ENCODE results near the gene OMP.

OMP gene

DNA sequence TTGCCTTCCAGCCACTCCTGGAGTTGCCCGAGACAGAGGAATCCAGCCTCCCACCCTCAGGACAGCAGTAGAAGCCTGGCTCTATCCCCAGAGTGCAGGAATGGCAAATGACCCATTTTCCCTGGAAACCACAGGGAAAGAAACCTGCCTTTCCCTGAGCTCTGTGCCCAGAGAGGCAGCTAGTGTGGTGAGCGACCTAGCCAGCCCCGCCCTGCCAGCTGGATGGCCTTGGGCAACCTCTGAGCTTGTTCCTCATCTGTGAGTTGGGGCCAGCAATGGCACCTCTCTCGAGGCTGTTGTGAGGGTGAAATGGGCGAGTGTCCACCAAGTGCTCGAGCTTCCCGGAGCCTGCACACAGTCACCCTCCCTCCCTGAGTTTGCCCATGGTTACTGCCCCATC lies 3.7 kb downstream of the OMP start:
- no peak for DNase-seq
- Mint-ChIP-seq H3K4me3 (no peak overlapping the region), H3K27me3 (no peaks in the 10 kb centered on the region), H3K4me1 (no peaks in the 10 kb centered on the region), H3K27ac (no peak overlapping the region), H3K9me3 (no peaks in the 10 kb centered on the region)
- ATAC-seq: no peak

DNA sequence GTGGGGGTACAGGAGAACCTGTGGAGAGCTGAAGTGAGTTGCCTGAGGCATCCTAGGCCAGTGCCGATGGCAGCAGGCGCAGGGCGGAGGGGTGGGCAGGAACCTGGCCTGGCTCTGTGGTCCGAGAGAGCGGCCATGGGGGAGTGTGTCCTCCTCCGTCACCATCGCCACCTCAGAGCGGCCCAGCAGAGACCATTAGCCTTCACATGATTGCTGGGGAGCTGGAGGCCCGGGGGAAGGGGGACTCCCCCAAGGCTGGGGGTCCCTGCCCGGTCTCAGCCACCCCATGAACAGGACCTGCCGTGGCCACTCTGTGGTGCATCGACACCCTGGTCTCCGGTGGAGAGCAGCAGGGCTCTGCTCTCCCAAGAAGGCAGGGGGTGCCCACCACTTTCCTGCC lies 4.1 kb downstream of the OMP start:
- H3K27me3 Mint-ChIP-seq: no peaks in the 10 kb centered on the region
- no peaks in the 10 kb centered on the region for H3K9me3 Mint-ChIP-seq
- ATAC-seq (no peak), DNase-seq (no peak)
- no peaks in the 10 kb centered on the region for H3K4me1 Mint-ChIP-seq
- no peak overlapping the region for H3K4me3 Mint-ChIP-seq
- H3K27ac Mint-ChIP-seq: no peak overlapping the region

DNA sequence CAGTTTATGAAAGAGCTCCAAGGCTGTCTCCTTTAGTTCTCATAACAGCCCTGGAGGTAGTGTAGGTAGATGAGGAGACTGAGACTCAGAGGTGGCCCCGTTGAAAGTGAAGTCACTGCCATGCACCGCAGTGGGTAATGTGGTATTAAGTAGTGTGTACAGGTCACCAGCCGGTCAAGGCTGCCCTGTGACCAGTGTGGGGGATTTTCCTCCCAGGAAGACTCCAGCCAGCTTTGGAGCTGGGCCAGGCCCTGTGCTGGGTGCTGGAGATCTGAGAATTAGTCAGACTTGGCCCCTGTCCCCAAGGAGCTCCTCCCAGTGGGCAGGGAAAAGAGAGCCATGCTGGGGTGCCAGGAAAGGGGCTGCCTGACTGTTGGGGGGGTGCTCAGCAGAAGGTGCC lies 5.3 kb downstream of the OMP start:
- DNase-seq (no peak), ATAC-seq (no peak)
- Mint-ChIP-seq H3K4me1 (no peaks in the 10 kb centered on the region), H3K4me3 (no peak overlapping the region), H3K27ac (no peak overlapping the region), H3K9me3 (no peaks in the 10 kb centered on the region), H3K27me3 (no peaks in the 10 kb centered on the region)

- ATAC-seq (no peak), DNase-seq (no peak)
- Mint-ChIP-seq H3K27me3 (no peaks in the 10 kb centered on the region), H3K27ac (no peak overlapping the region), H3K9me3 (no peaks in the 10 kb centered on the region), H3K4me3 (no peak overlapping the region), H3K4me1 (peaks cover 4% of the 10 kb centered on the region)
These were observed 5.8 kb downstream of the OMP start for GRCh38 chr11:77108436-77108835.

- ATAC-seq: no peak
- no peak for DNase-seq
- no peak overlapping the region for H3K4me3 Mint-ChIP-seq
- no peaks in the 10 kb centered on the region for H3K9me3 Mint-ChIP-seq
- H3K27ac Mint-ChIP-seq: peak overlapping the region in 1 of 2 donors; percentile 79
- H3K4me1 Mint-ChIP-seq: peaks cover 10% of the 10 kb centered on the region
- no peaks in the 10 kb centered on the region for H3K27me3 Mint-ChIP-seq
These were observed 6.8 kb downstream of the OMP start for GRCh38 chr11:77109236-77110019.

GRCh38 chr11:77110836-77111235 lies 8.2 kb downstream of the OMP start:
- no peaks in the 10 kb centered on the region for H3K9me3 Mint-ChIP-seq
- DNase-seq (no peak), ATAC-seq (no peak)
- H3K4me3 Mint-ChIP-seq: no peak overlapping the region
- no peak overlapping the region for H3K27ac Mint-ChIP-seq
- H3K27me3 Mint-ChIP-seq: no peaks in the 10 kb centered on the region
- peaks cover 10% of the 10 kb centered on the region for H3K4me1 Mint-ChIP-seq

DNA sequence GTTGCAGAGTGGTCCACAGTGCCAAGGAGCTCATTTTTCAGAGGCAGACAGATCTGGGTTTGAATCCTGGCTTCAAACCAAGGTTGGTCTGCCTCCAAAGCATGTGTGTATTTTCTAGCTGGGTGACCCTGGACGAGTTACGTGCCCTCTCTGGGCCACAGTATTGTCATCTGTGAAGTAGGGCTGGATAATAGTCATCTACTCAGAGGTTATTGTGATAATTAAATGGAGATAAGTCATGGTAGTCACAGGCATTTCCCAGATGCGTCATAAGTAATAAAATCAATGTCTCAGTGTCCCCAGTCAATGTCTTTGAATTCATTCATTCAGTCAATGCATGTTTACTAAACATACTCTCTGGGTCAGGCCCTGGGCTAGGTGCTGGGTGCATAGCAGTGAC lies 8.6 kb downstream of the OMP start:
- no peak for DNase-seq
- H3K27ac Mint-ChIP-seq: no peak overlapping the region

DNA sequence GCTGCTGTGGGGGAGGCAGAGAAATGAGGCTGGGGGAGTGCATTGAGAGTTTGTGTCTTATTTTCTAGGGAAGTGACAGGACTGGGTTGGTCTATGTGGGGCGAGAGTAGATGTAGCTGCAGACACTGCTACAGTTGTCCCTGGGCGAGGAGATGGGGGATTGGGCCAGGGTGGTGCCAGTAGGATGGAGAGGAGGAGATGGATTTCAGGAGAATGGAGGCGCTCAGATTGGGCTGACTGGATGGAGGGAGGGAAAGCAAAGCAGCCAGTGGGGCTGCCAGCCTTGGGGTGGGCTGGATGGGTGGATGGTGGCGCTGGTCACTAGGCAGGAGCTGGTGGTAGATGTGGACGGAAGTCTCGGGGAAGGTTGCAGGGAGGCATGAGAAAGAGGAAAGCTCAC lies 9.3 kb downstream of the OMP start:
- no peaks in the 10 kb centered on the region for H3K9me3 Mint-ChIP-seq
- no peak for DNase-seq
- no peak overlapping the region for H3K4me3 Mint-ChIP-seq
- no peak for ATAC-seq
- H3K4me1 Mint-ChIP-seq: peaks cover 10% of the 10 kb centered on the region
- peak overlapping the region in 1 of 2 donors; percentile 79 for H3K27ac Mint-ChIP-seq
- H3K27me3 Mint-ChIP-seq: no peaks in the 10 kb centered on the region

More for the DNA sequence above, 8.6 kb downstream of the OMP start:
- Mint-ChIP-seq H3K9me3 (no peaks in the 10 kb centered on the region), H3K4me1 (peaks cover 10% of the 10 kb centered on the region), H3K4me3 (no peak overlapping the region), H3K27me3 (no peaks in the 10 kb centered on the region)
- ATAC-seq: no peak

DNA sequence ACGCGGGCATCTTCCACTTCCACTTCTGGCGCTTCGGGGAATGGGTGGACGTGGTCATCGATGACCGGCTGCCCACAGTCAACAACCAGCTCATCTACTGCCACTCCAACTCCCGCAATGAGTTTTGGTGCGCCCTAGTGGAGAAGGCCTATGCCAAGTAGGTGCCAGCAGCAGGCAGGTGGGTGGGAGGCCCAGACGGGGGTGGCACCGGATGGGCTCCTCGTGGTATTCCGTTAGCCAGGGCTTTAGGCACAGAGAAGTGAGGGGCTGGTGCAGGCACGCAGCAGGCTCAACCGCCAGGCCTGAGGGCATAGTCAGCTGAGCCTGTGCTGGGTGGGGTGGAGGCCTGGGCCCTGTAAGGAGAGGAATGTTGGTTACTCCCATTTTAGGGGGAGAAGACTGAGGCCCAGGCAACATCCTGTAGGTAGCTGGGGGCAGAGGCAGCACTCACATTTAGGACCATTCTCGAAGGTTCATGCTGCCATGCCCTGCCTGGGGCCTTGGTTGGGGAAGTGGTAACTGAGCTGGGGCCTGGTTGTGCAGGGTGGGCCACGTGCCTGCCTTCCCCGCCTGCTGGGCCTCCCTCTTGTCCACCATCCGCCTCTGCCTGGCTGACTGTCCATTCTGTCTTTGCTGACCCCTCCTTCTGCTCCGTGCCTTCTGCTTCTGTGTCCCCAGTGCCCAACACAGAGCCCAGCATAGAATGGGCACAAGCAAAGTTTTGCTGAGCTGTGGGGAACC lies 10.2 kb downstream of the OMP start:
- ATAC-seq (no peak), DNase-seq (no peak)
- Mint-ChIP-seq H3K4me3 (no peak overlapping the region), H3K9me3 (no peaks in the 10 kb centered on the region), H3K4me1 (peaks cover 10% of the 10 kb centered on the region), H3K27me3 (no peaks in the 10 kb centered on the region), H3K27ac (peak overlapping the region in 1 of 2 donors; percentile 83)

DNA sequence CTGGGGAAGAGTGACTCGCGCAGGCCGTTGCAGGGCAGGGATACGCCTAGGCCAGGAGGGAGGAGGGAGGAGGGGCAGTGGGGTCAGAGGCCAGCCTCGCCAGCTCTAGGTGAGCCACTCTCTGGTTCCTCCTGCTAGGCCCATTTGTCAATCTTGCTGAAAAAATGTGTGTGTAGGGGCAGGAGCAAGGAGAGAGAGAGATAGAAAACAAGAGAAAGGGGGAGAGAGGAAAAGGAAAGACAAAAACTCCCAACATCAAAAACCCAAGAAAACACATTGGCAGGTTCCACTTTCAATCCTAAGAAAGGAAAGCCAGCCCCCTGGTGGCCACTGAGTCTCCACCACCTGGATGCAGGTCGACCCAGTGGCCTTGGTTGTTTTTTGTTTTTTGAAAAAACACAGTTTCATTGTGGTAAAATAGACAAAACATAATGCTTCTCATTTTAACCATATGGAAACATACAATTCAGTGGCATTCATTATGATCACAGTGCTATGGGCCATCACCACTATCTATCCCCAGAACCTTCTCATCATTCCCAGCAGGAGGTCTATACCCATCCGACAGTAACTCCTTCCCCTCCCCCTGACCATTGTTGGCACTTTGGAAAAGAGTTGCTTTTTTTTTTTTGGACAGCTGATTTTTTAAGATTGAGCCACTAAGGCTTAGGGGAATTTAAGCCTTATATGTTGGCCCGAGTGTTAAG lies 10.9 kb downstream of the OMP start:
- ATAC-seq: no peak
- peaks cover 10% of the 10 kb centered on the region for H3K4me1 Mint-ChIP-seq
- H3K9me3 Mint-ChIP-seq: no peaks in the 10 kb centered on the region
- no peaks in the 10 kb centered on the region for H3K27me3 Mint-ChIP-seq
- H3K4me3 Mint-ChIP-seq: no peak overlapping the region
- no peak for DNase-seq
- peak overlapping the region; percentile 81 to 83 for H3K27ac Mint-ChIP-seq

GRCh38 chr11:77114089-77114463 lies 11.4 kb downstream of the OMP start:
- H3K4me3 Mint-ChIP-seq: no peak overlapping the region
- no peak overlapping the region for H3K27ac Mint-ChIP-seq
- H3K9me3 Mint-ChIP-seq: no peaks in the 10 kb centered on the region
- DNase-seq (no peak), ATAC-seq (no peak)
- no peaks in the 10 kb centered on the region for H3K27me3 Mint-ChIP-seq
- peaks cover 10% of the 10 kb centered on the region for H3K4me1 Mint-ChIP-seq

GRCh38 chr11:77115181-77115611 lies 12.6 kb downstream of the OMP start:
- Mint-ChIP-seq H3K27me3 (no peaks in the 10 kb centered on the region), H3K4me3 (no peak overlapping the region), H3K9me3 (no peaks in the 10 kb centered on the region), H3K27ac (no peak overlapping the region), H3K4me1 (peaks cover 10% of the 10 kb centered on the region)
- DNase-seq: no peak
- peak; percentile 23 for ATAC-seq

DNA sequence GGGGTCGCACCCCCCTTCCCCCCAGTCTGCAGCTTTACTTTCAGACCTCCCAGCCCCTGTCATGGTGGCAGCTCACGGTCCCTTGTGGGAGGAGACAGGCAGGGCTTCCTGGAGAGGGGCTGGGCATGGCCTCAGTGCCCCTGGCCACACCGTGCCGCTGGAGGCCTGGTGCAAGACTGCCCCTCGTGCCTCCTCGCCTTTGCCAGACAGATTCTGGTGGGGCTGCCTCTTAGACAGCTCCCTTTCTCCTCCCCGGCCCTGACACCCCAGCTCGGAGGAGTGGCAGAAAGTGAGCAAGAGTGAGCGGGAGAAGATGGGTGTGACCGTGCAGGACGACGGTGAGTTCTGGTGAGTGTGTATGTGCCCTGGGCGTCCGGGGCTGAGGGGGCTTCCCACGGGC lies 13.3 kb downstream of the OMP start:
- H3K27ac Mint-ChIP-seq: no peak overlapping the region
- no peak overlapping the region for H3K4me3 Mint-ChIP-seq
- H3K9me3 Mint-ChIP-seq: no peaks in the 10 kb centered on the region
- no peaks in the 10 kb centered on the region for H3K27me3 Mint-ChIP-seq
- peaks cover 10% of the 10 kb centered on the region for H3K4me1 Mint-ChIP-seq
- ATAC-seq (peak; percentile 8), DNase-seq (no peak)

DNA sequence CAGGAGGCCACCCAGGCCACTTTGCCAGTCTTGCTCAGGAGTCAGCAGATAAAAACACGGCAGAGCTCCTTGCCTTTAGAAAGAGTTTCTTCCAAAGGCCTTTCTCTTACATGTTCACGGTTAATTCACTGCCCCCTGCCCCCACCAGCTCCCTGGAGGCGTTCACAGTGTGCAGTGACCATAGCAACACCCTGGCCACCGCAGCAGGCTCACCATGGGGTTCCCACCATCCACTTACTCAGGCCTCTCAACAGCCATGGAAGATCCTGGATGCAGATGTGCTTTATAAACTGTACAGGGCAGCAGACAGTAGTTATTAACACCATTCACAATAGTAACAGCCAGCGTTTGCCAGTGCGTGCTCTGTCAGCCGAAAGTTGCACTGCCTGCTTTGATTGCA lies 14.9 kb downstream of the OMP start:
- ATAC-seq: no peak
- H3K9me3 Mint-ChIP-seq: no peaks in the 10 kb centered on the region
- no peak overlapping the region for H3K4me3 Mint-ChIP-seq
- no peak overlapping the region for H3K27ac Mint-ChIP-seq
- DNase-seq: no peak
- H3K27me3 Mint-ChIP-seq: no peaks in the 10 kb centered on the region
- peaks cover 10% of the 10 kb centered on the region for H3K4me1 Mint-ChIP-seq

DNA sequence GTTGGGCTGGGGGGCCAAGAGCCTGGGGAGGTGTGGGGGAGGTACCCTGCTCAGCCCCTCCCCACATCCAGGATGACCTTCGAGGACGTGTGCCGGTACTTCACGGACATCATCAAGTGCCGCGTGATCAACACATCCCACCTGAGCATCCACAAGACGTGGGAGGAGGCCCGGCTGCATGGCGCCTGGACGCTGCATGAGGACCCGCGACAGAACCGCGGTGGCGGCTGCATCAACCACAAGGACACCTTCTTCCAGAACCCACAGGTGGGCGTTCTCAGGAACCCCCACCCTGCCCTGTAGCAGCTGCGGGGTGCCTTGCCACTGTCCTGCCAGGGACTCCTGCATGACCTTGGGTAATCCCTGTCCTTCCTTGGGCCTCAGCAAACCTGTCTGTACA lies 15.4 kb downstream of the OMP start:
- ATAC-seq (no peak), DNase-seq (no peak)
- peaks cover 10% of the 10 kb centered on the region for H3K4me1 Mint-ChIP-seq
- H3K27ac Mint-ChIP-seq: no peak overlapping the region
- H3K4me3 Mint-ChIP-seq: no peak overlapping the region
- no peaks in the 10 kb centered on the region for H3K27me3 Mint-ChIP-seq
- H3K9me3 Mint-ChIP-seq: no peaks in the 10 kb centered on the region

DNA sequence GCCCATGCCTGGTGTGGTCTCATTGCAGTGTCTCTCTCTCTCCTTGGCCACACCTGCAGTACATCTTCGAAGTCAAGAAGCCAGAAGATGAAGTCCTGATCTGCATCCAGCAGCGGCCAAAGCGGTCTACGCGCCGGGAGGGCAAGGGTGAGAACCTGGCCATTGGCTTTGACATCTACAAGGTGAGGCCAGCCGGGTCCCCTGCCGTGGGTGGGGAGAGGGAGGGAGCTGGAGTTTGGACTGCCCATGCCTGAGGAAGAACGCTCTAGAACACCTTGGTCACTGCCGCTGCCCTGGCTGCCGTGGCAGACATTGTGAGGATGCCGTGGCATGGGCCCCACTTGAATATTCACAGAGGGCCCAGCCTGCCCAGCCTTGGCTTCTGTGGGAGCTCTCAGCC lies 16.3 kb downstream of the OMP start:
- no peaks in the 10 kb centered on the region for H3K9me3 Mint-ChIP-seq
- peak overlapping the region in 1 of 2 donors; percentile 75 for H3K27ac Mint-ChIP-seq
- no peak overlapping the region for H3K4me3 Mint-ChIP-seq
- peaks cover under 1% of the 10 kb centered on the region for H3K4me1 Mint-ChIP-seq
- DNase-seq (no peak), ATAC-seq (no peak)
- H3K27me3 Mint-ChIP-seq: no peaks in the 10 kb centered on the region

Data from stimulated activated naive CD8-positive, alpha-beta T cell treated with anti-CD3 and anti-CD28 coated beads, Interleukin-15, amount 100 ng/mL, for 72 hours (primary cell).